HCT116 (cell line): ENCODE results near the gene IL1RAP. TPM values are rescaled to one million over a fixed set of nuclear protein-coding genes. Genes with fewer than 3 reads are reported as not detected.

Experiments
- ATAC-seq: fragments of 200-7000 bp; cut with Tn5 transposase; 2 replicates; pipeline ENCODE4 v1.9.1; 2020; ENCODE audit warnings: mild to moderate bottlenecking, moderate library complexity
- BruUV-seq: library from RNA; stranded (reverse); fragments of 400-500 nt; replicated peaks from 2 replicates; lab custom pipeline; 2021; lab: Mats Ljungman, UMichigan
- CTCF ChIA-PET: fragments of 300-600 bp; sonication (Branson Sonifier 250); formaldehyde crosslinking; loops from one replicate; lab custom pipeline; 2021; ENCODE audit warnings: antibody characterized with exemption; lab: Charles Lee
- POLR2A ChIA-PET: fragments of 300-600, 350-600 bp; sonication (Branson Sonifier 250); formaldehyde crosslinking; loops from one replicate; lab custom pipeline; 2021; ENCODE audit warnings: antibody characterized with exemption; lab: Charles Lee
- RAD21 ChIA-PET, 2 experiments: fragments of 300-600 bp; sonication (Branson Sonifier 250); formaldehyde crosslinking; loops; one replicate each; lab custom pipeline; 2023; ENCODE audit warnings: low total read pairs in 2 of 2; ENCODE audit not compliant: uncharacterized antibody in 2 of 2, unreplicated experiment in 2 of 2, low non-redundant PET in 1 of 2; lab: Charles Lee
- DNase-seq: peaks from one replicate; pipeline ENCODE4 v3.0.0-alpha.2; 2010; ENCODE audit warnings: low read depth, low spot score
- H2AFZ ChIP-seq: fragments of 200-600 bp; shearing (Covaris generic), sonication (generic); 2 replicates; pipeline ENCODE4 v1.6.1; 2017; ENCODE audit warnings: low read depth, mixed run types, mixed read lengths, antibody characterized with exemption, low read length; ENCODE audit not compliant: poor library complexity, severe bottlenecking
- H3K27ac ChIP-seq: 2 replicates; pipeline ENCODE4 v1.5.1; 2012; ENCODE audit warnings: low read depth, low read length
- H3K27me3 ChIP-seq: fragments of 200-600 bp; sonication (generic); 2 replicates; pipeline ENCODE4 v1.6.1; 2016; ENCODE audit warnings: mixed run types, low read length, mixed read lengths; ENCODE audit not compliant: insufficient read depth
- H3K36me3 ChIP-seq, 2 experiments: fragments of 200-500 bp in 1 of 2; fragments of 200-600 bp in 1 of 2; sonication (Bioruptor generic) in 1 of 2; sonication (generic) in 1 of 2; 2 replicates each; pipeline versions ENCODE4 v1.5.1 to v1.6.1; 2014 to 2016; ENCODE audit warnings: low read length in 2 of 2, inconsistent platforms in 1 of 2, mixed read lengths in 1 of 2, mixed run types in 1 of 2; ENCODE audit not compliant: insufficient read depth in 2 of 2, control insufficient read depth in 1 of 2
- H3K4me1 ChIP-seq, 2 experiments: fragments of 200-600 bp in 1 of 2; sonication (generic) in 1 of 2; 2 replicates each; pipeline versions ENCODE4 v1.5.1 to v1.6.1; 2012 to 2017; ENCODE audit warnings: low read length in 2 of 2, inconsistent platforms in 1 of 2, mild to moderate bottlenecking in 1 of 2, mixed read lengths in 1 of 2, mixed run types in 1 of 2, moderate library complexity in 1 of 2; ENCODE audit not compliant: insufficient read depth in 2 of 2, control insufficient read depth in 1 of 2
- H3K4me2 ChIP-seq: fragments of 200-600 bp; sonication (generic); 2 replicates; pipeline ENCODE4 v1.6.1; 2017; ENCODE audit warnings: mixed run types, low read length, mixed read lengths
- H3K4me3 ChIP-seq, 2 experiments: fragments of 200-600 bp in 1 of 2; sonication (generic) in 1 of 2; replicated peaks in 1 of 2; 2 replicates each; pipeline ENCODE4 v1.5.1; 2011 to 2016; ENCODE audit warnings: low read length in 2 of 2, control low read depth in 1 of 2, low read depth in 1 of 2, mild to moderate bottlenecking in 1 of 2, mixed read lengths in 1 of 2, mixed run types in 1 of 2
- H3K79me2 ChIP-seq: fragments of 200-600 bp; sonication (generic); 2 replicates; pipeline ENCODE4 v1.6.1; 2017; ENCODE audit warnings: mild to moderate bottlenecking, mixed run types, low read length, moderate library complexity, mixed read lengths; ENCODE audit not compliant: insufficient read depth
- H3K9ac ChIP-seq: fragments of 200-600 bp; sonication (generic); 2 replicates; pipeline ENCODE4 v1.6.1; 2016; ENCODE audit warnings: low read length, mixed read lengths
- H3K9me2 ChIP-seq: fragments of 200-600 bp; sonication (generic), shearing (Covaris generic); 2 replicates; pipeline ENCODE4 v1.6.1; 2017; ENCODE audit warnings: mixed run types, mild to moderate bottlenecking, moderate library complexity; ENCODE audit not compliant: insufficient read depth
- H3K9me3 ChIP-seq, 2 experiments: fragments of 200-500 bp in 1 of 2; fragments of 200-600 bp in 1 of 2; sonication (Bioruptor generic) in 1 of 2; sonication (generic) in 1 of 2; 2 replicates each; pipeline ENCODE4 v1.6.1; 2014 to 2017; ENCODE audit warnings: low read length in 2 of 2, mixed read lengths in 2 of 2, inconsistent platforms in 1 of 2, low read depth in 1 of 2, mild to moderate bottlenecking in 1 of 2, mixed run types in 1 of 2, moderate library complexity in 1 of 2; ENCODE audit not compliant: control insufficient read depth in 1 of 2, insufficient read depth in 1 of 2
- H4K20me1 ChIP-seq: fragments of 200-600 bp; sonication (generic), shearing (Covaris generic); 2 replicates; pipeline ENCODE4 v1.6.1; 2017; ENCODE audit warnings: mixed run types, mild to moderate bottlenecking, moderate library complexity; ENCODE audit not compliant: insufficient read depth
- EGR1 ChIP-seq: IDR thresholded peaks from 2 replicates; pipeline ENCODE4 v1.6.1; 2012; ENCODE audit warnings: low read depth
- ELF1 ChIP-seq: IDR thresholded peaks from 2 replicates; pipeline ENCODE4 v1.6.1; 2012; ENCODE audit warnings: low read depth, borderline replicate concordance
- EZH2 ChIP-seq: fragments of 200-600 bp; sonication (generic); IDR thresholded peaks from 2 replicates; pipeline ENCODE4 v1.6.1; 2017; ENCODE audit warnings: antibody characterized with exemption, mixed run types
- FOSL1 ChIP-seq: IDR thresholded peaks from 2 replicates; pipeline ENCODE4 v1.6.1; 2012; ENCODE audit warnings: low read depth
- MAX ChIP-seq: IDR thresholded peaks from 2 replicates; pipeline ENCODE4 v1.6.1; 2012
- RAD21 ChIP-seq: IDR thresholded peaks from 2 replicates; pipeline ENCODE4 v1.6.1; 2012; ENCODE audit warnings: low read depth, mild to moderate bottlenecking
- SIN3A ChIP-seq: IDR thresholded peaks from 2 replicates; pipeline ENCODE4 v1.6.1; 2012; ENCODE audit warnings: low read depth
- SP1 ChIP-seq: IDR thresholded peaks from 2 replicates; pipeline ENCODE4 v1.6.1; 2012; ENCODE audit warnings: low read depth
- SRF ChIP-seq: IDR thresholded peaks from 2 replicates; pipeline ENCODE4 v1.6.1; 2012; ENCODE audit warnings: low read depth
- TCF7L2 ChIP-seq: IDR thresholded peaks from 2 replicates; pipeline ENCODE4 v1.7.0; 2011; ENCODE audit warnings: borderline replicate concordance, inconsistent platforms; ENCODE audit not compliant: insufficient read depth, insufficient read length; ENCODE audit errors: extremely low read depth
- YY1 ChIP-seq: IDR thresholded peaks from 2 replicates; pipeline ENCODE4 v1.6.1; 2011; ENCODE audit warnings: low read length, low read depth, moderate library complexity, mild to moderate bottlenecking; ENCODE audit not compliant: insufficient replicate concordance; ENCODE audit errors: extremely low read depth
- ZFX ChIP-seq: fragments of 450-650 bp; IDR thresholded peaks from 2 replicates; pipeline ENCODE4 v1.6.1; 2017
- intact Hi-C: fragments of 100-400 bp; cut with micrococcal nuclease; formaldehyde crosslinking; loops from 2 replicates; pipeline ENCODE4 v1.10.0; 2022
- total RNA-seq: library from RNA; stranded (reverse); gene quantifications from one replicate; pipeline ENCODE4 v1.2.1, GENCODE V29; 2021; ENCODE audit not compliant: unreplicated experiment
- TF ChIP-seq, protein P1 (sequence below): IDR thresholded peaks from 2 replicates; pipeline ENCODE4 v1.6.1; 2012
- TF ChIP-seq, protein P2 (sequence below), 3 experiments: fragments of 200-600 bp in 1 of 3; sonication (generic) in 1 of 3; IDR thresholded peaks in 2 of 3; conservative IDR thresholded peaks in 1 of 3; 2 replicates each; pipeline ENCODE4 v1.5.1; 2012 to 2017; ENCODE audit warnings: low read depth in 2 of 3, low read length in 2 of 3, antibody characterized with exemption in 1 of 3, borderline replicate concordance in 1 of 3, control low read depth in 1 of 3, mild to moderate bottlenecking in 1 of 3, mixed read lengths in 1 of 3, mixed run types in 1 of 3, moderate library complexity in 1 of 3; ENCODE audit not compliant: insufficient read depth in 1 of 3
- TF ChIP-seq, protein P3 (sequence below): IDR thresholded peaks from 2 replicates; pipeline ENCODE4 v1.6.1; 2011; ENCODE audit warnings: mild to moderate bottlenecking, low read length, moderate library complexity; ENCODE audit not compliant: insufficient replicate concordance; ENCODE audit errors: extremely low read depth

Gene IL1RAP
- total RNA-seq, 1 experiment from 2014 or later = 5.8 TPM

DNA sequence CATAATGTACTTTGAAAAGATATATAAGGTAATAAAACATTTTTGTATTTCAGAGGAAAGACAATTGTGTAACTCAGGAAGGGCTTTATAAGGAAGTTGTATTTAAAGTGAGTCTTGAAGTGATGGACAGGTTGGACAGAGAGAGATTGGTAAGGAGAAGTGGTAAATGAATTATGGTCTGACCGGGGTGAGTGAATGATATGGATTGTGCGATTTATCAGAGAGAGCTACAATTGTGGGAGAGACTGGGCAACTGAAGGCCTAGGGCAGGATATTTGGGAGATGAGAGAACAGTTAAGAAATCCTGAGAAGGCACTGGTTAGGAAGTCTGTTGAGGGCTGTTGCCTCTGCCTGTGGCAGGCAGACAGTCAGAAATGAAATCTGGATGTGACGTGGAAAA, 14.8 kb downstream of the IL1RAP start:
- intact Hi-C loops = no loop called here
- H2AFZ ChIP-seq = no peak overlapping the region
- H4K20me1 ChIP-seq = no peaks in the 10 kb centered on the region
- no TSS peak for BruUV-seq
- H3K9me2 ChIP-seq = no peaks in the 10 kb centered on the region
- H3K4me1 ChIP-seq = peaks cover 0 to 5% of the 10 kb centered on the region in 2 experiments; a peak in 1 of 4 replicates
- RAD21 ChIA-PET = no interaction called here
- ATAC-seq (no peak), DNase-seq (no peak)
- H3K9ac ChIP-seq = no peak overlapping the region
- H3K27me3 ChIP-seq = no peaks in the 10 kb centered on the region
- no peak overlapping the region for H3K4me2 ChIP-seq
- POLR2A ChIA-PET = no interaction called here
- H3K9me3 ChIP-seq = no peaks in the 10 kb centered on the region
- no peaks in the 10 kb centered on the region for H3K79me2 ChIP-seq
- TF ChIP-seq FOSL1 (no peak), SRF (no peak), EZH2 (no peak), SP1 (no peak), ELF1 (no peak), ZFX (no peak)
- TF ChIP-seq, protein P1, sequence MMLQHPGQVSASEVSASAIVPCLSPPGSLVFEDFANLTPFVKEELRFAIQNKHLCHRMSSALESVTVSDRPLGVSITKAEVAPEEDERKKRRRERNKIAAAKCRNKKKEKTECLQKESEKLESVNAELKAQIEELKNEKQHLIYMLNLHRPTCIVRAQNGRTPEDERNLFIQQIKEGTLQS = no peak
- TF ChIP-seq, all 23 proteins: peak for 0
- Histone ChIP-seq H3K27ac (no peak overlapping the region), H3K36me3 (no peaks in the 10 kb centered on the region), H3K4me3 (no peak overlapping the region)
- CTCF ChIA-PET = no interaction called here

- Histone ChIP-seq H3K27ac (no peak overlapping the region), H3K4me1 (peaks cover 0 to 5% of the 10 kb centered on the region in 2 experiments; a peak in 1 of 4 replicates)
These were observed 17.5 kb downstream of the IL1RAP start for GRCh38 chr3:190531406-190531805.

More at GRCh38 chr3:190531406-190531805, 17.5 kb downstream of the IL1RAP start:
- H3K4me2 ChIP-seq = no peak overlapping the region
- ChIA-PET CTCF (interaction anchor here (0.7 kb wide), 1 partner anchor 1943 kb away, joined by 4 read pairs; no protein-coding TSS in a partner anchor), POLR2A (no interaction called here), RAD21 (no interaction called here)
- no peak overlapping the region for H2AFZ ChIP-seq
- no peaks in the 10 kb centered on the region for H4K20me1 ChIP-seq
- no peaks in the 10 kb centered on the region for H3K9me3 ChIP-seq
- intact Hi-C loops = no loop called here
- no peak for DNase-seq
- no peak for ATAC-seq
- H3K36me3 ChIP-seq = no peaks in the 10 kb centered on the region
- H3K9me2 ChIP-seq = no peaks in the 10 kb centered on the region
- BruUV-seq = no TSS peak
- TF ChIP-seq, protein P2, sequence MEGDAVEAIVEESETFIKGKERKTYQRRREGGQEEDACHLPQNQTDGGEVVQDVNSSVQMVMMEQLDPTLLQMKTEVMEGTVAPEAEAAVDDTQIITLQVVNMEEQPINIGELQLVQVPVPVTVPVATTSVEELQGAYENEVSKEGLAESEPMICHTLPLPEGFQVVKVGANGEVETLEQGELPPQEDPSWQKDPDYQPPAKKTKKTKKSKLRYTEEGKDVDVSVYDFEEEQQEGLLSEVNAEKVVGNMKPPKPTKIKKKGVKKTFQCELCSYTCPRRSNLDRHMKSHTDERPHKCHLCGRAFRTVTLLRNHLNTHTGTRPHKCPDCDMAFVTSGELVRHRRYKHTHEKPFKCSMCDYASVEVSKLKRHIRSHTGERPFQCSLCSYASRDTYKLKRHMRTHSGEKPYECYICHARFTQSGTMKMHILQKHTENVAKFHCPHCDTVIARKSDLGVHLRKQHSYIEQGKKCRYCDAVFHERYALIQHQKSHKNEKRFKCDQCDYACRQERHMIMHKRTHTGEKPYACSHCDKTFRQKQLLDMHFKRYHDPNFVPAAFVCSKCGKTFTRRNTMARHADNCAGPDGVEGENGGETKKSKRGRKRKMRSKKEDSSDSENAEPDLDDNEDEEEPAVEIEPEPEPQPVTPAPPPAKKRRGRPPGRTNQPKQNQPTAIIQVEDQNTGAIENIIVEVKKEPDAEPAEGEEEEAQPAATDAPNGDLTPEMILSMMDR (IDR thresholded peaks at IDR 0.05 in 2 of 3, conservative IDR thresholded peaks at IDR 0.05 in 1 of 3; ENCODE audit: borderline replicate concordance in 1 of 3, insufficient read depth in 1 of 3, low read depth in 2 of 3, low read length in 2 of 3) = no peak
- TF ChIP-seq EGR1 (no peak), YY1 (no peak), TCF7L2 (no peak), MAX (no peak), RAD21 (no peak), SIN3A (no peak)
- TF ChIP-seq, protein P3, sequence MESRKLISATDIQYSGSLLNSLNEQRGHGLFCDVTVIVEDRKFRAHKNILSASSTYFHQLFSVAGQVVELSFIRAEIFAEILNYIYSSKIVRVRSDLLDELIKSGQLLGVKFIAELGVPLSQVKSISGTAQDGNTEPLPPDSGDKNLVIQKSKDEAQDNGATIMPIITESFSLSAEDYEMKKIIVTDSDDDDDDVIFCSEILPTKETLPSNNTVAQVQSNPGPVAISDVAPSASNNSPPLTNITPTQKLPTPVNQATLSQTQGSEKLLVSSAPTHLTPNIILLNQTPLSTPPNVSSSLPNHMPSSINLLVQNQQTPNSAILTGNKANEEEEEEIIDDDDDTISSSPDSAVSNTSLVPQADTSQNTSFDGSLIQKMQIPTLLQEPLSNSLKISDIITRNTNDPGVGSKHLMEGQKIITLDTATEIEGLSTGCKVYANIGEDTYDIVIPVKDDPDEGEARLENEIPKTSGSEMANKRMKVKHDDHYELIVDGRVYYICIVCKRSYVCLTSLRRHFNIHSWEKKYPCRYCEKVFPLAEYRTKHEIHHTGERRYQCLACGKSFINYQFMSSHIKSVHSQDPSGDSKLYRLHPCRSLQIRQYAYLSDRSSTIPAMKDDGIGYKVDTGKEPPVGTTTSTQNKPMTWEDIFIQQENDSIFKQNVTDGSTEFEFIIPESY = no peak
- no peak overlapping the region for H3K4me3 ChIP-seq
- no peaks in the 10 kb centered on the region for H3K79me2 ChIP-seq
- H3K9ac ChIP-seq = no peak overlapping the region
- H3K27me3 ChIP-seq = no peaks in the 10 kb centered on the region
